Measurements from ENCODE around the gene RIPOR2.

The RIPOR2 gene

GRCh38 chr6:24822696-24823095, 113.1 kb downstream of the RIPOR2 start:
- no peak for DNase-seq (ENCODE audit: low read depth in 1 of 2, low spot score in 1 of 2)

DNA sequence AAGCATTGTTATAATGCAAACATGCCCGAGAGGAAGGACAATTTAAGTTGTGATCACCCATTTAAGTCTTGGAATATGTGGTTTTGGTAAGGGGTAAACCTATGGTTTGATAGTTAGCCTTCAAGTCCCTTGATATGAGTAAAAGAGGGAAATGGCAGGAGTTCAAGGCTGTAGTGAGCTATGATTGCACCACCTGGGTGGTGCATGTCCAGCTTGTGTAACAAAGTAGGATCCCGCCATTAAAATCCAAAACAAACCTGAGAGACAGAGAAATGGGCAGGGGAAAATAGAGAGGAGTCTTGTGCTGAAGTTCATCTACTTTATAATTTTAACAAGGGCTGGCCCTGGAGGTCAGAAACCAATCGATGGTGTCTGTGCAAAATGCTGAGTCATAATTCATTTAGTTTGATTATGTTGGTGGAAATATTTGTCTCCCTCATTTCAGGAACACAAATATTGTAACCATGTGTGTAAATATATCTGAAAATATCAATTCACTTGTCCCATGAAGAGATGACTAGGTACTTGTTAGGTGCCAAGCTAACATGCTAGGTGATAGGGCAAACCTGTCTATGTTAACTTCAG, 113.8 kb downstream of the RIPOR2 start:
- DNase-seq (ENCODE audit: low read depth in 1 of 2, low spot score in 1 of 2) = no peak

DNA sequence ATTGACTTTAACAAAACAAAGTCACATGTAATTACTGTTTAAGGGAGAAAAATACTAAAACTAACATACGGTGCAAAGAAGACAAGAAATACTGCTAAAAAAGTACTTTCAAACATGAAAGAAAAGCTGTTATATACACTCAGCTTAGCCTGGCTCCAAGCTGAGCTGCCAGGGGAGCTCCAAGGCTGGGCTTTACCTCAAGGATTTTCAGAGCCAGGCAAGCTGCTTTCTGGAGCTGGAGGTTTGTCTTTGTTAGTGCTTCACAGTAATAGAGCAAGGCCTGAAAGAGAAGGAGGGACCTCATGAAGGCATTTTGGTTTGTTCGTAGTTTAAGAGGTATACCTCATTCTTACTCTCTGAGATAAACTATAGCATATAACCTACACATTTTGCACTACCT, 117.4 kb downstream of the RIPOR2 start:
- no peak for DNase-seq (ENCODE audit: low read depth in 1 of 2, low spot score in 1 of 2)

DNA sequence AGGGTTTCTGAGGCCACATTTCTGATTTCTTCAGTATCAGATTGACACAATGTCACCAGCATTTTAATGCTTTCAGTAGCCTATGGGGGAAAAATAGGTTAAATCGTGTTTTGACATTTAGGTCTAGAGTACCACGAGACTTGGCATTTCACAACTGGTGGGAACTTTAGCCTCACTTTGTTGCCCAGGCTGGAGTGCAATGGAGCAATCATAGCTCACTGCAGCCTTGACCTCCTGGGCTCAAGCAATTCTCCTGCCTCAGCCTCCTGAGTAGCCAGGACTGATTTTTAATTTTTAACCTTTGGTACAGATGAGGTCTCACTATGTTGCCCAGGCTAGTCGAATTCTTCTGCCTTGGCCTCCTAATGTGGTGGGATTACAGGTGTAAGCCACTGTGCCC, 126.0 kb downstream of the RIPOR2 start:
- DNase-seq (ENCODE audit: low read depth in 1 of 2, low spot score in 1 of 2) = no peak

GRCh38 chr6:24807584-24807983, 128.2 kb downstream of the RIPOR2 start:
- no peak for DNase-seq (ENCODE audit: low read depth in 1 of 2, low spot score in 1 of 2)

DNA sequence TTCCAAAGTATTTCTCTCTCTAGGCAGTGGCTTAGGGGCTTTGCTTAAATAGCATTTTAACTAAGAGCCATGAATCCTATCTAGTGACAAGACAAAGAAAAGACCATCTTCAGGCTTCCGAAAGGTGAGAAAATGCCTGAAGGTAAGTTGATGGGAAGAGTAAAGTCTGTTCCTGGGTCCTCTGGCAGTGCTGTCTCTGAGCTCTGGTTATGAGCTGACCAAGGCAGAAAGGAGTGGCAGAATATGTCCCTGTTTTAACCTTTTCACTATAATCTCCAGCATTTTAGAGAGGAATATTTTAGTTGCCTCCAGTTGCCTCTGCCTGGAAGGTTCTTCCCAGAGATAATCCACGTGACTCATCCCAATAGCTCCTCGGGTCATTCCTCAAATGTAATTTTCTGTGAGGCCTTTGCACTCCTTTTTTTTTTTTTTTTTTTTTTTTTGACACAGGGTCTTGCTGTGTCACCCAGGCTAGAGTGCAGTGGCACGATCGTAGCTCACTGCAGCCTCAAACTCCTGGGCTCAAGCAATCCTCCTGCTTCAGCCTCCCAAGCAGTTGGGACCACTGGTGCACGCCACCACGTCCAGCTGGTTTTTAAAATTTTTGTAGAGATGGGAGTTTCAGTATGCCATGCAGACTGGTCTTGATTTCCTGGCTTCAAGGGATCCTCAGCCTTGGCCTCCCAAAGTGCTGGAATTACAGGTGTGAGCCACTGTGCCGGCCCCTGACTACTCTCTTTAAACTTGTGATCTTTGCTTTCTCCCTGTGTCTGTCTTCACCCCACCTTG, 133.3 kb downstream of the RIPOR2 start:
- no peak for DNase-seq (ENCODE audit: low read depth in 1 of 2, low spot score in 1 of 2)

DNA sequence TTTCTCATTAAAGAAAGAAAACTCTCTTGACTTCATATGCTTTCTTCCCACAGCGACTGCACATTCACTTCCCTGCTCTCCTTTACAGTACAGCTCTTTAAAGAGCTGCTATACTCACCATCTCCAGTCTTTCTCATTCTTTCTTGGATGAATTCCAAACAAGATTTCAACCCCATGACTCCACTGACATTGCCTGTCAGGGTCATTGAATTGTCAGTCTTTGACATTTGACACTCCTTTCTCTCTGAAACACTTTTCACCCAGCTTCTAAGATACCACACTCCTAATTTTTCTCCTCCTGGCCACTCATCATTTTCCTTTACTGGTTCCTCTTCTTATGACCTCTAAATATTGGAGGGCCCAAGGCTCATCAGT, 136.2 kb downstream of the RIPOR2 start:
- no peak for DNase-seq (ENCODE audit: low read depth in 1 of 2, low spot score in 1 of 2)

DNA sequence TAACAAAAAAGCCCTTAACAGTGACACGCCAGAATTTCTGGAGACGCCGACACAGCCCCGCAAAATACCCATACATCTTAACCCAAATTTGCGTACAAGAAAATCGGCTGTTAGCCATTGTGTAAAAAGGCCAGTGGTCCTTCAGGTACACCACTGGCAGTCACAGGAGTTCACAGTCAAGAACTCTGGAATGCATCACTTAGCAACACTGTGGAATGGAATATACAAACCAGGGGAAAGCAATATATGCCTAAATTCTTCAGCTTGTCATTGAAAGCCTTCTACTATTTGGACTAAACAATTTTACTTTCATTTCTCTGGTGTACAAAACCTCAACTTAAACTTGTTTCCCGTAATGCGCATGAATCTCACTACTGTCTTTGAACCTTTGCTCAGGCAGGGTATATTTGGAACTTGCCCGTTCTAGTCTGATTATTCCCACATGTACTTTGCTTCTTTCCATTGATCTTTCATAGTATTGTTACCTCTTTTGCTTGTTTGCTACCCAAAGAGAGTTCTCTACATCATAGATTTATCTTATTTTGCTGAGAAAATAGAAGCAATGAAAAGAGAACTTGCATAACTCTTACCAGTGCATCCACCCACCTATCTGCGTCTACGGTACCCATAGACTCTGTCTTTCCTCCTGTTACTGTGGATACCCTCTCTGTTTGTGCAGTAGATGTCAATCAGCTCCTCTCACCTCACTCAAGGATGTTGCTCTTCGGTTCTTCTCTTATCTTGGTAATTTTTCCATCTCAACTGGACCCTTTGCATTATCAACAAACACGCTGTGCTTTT, 136.8 kb downstream of the RIPOR2 start, which contains the start of gene ARMH2:
ARMH2 (minus strand) TSS at position 178 of the 801 bp plus-strand sequence; CDS start at position 118, 60 bp downstream.
- DNase-seq (ENCODE audit: low read depth in 1 of 2, low spot score in 1 of 2) = no peak

- DNase-seq (ENCODE audit: low read depth in 1 of 2, low spot score in 1 of 2) = no peak
Observed at GRCh38 chr6:24797596-24798216, 138.1 kb downstream of the RIPOR2 start.

GRCh38 chr6:24796616-24797290, 139.0 kb downstream of the RIPOR2 start:
- DNase-seq (ENCODE audit: low read depth in 1 of 2, low spot score in 1 of 2) = no peak

DNA sequence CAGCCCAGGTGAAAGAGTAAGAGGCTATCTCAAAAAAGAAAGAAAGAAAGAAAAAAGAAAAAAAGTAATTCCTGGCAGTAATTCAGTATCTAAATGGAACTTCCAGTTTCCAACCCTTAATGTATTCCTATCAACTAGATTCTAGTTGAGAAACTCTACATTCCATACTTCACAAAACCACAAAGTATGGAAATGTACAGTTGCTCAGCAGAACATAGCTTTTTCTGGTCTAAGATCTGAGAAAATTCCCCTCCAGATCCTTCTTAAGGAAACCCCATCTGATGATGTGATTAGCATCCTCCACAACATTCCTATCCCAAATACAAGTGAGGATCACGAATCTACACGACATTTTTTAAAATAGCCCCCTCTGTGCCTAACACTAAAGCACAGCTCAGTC, 140.7 kb downstream of the RIPOR2 start:
- no peak for DNase-seq (ENCODE audit: low read depth in 1 of 2, low spot score in 1 of 2)

- DNase-seq (ENCODE audit: low read depth in 1 of 2, low spot score in 1 of 2) = no peak
Observed at GRCh38 chr6:24788031-24788665, 147.6 kb downstream of the RIPOR2 start.

DNA sequence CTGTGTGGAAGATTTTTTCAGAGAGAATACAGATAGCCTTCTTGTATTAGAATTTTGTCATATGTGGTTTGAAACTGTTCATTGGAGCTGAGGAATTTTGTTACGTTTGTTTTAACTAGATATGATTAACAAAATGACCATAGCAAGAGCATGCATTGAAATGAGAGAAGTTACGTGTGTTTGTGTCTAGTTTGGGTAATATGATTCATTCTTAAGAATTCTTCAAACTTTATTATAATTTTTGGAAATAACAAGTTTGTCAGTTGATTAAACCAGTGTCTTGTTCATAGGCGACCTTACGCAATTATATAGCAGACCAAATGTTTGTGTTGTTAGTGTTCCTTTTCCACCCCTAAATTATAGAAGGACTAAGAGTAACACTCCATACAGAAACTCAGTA, 155.6 kb downstream of the RIPOR2 start:
- no peak for DNase-seq (ENCODE audit: low read depth in 1 of 2, low spot score in 1 of 2)

- DNase-seq (ENCODE audit: low read depth in 1 of 2, low spot score in 1 of 2) = no peak
Observed at GRCh38 chr6:24779416-24780016, 156.2 kb downstream of the RIPOR2 start.

- no peak for DNase-seq (ENCODE audit: low read depth in 1 of 2, low spot score in 1 of 2)
Observed at GRCh38 chr6:24778878-24779277, 156.9 kb downstream of the RIPOR2 start.

DNA sequence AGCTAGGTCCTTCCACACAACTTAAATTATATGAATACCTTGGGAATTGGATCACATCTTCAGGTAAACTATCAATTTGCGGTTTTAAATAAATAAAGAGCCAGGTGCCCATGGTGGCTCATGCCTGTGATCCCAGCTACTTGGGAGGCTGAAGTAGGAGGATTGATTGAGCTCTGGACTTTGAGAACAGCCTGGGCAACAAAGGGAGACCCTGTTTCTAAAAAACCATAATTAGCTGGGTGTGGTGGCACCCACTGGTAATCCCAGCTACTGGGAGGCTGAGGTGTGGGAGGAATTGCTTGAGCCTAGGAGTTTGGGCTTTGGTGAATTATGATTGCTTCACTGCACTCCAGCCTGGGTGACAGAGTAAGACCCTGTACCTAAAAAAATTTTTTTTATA, 157.6 kb downstream of the RIPOR2 start:
- no peak for DNase-seq (ENCODE audit: low read depth in 1 of 2, low spot score in 1 of 2)

GRCh38 chr6:24777227-24777626, 158.5 kb downstream of the RIPOR2 start:
- no peak for DNase-seq (ENCODE audit: low read depth in 1 of 2, low spot score in 1 of 2)

- DNase-seq (ENCODE audit: low read depth in 1 of 2, low spot score in 1 of 2) = peak in 1 of 2 donors; percentile 17
Observed at GRCh38 chr6:24775520-24776058, 160.2 kb downstream of the RIPOR2 start.

GRCh38 chr6:24774696-24775519, 160.9 kb downstream of the RIPOR2 start, which contains the start of gene GMNN:
Gene GMNN, plus strand, starts transcription at chr6:24774937. Its CDS starts 2,310 bp downstream, at chr6:24777247.
- peak; percentile 93 to 99 for DNase-seq (ENCODE audit: low read depth in 1 of 2, low spot score in 1 of 2)
